ENCODE results near the gene CHEK2.
A peak's percentile ranks its signal among the peaks of the same experiment; 100 is the strongest.

Gene CHEK2

GRCh38 chr22:28741785-28742561, at the start of gene CHEK2, which contains the start of gene HSCB:
CHEK2 (minus strand) TSS chr22:28741820; CDS start chr22:28734721, 7,099 bp downstream.
HSCB (plus strand) TSS chr22:28742039; CDS start chr22:28742096, 57 bp downstream.
- H3K4me3 ChIP-seq (ENCODE audit: low read depth, low read length), result peak within 1 kb of the TSS; percentile 100

GRCh38 chr22:28791124-28791523, 49.5 kb upstream of the CHEK2 start:
- no peak overlapping the region for H3K4me3 ChIP-seq (ENCODE audit: low read depth, low read length)
- no peak for TF ChIP-seq CTCF (IDR thresholded peaks at IDR 0.05; ENCODE audit: borderline replicate concordance, insufficient read depth, low read depth, low read length)

More at GRCh38 chr22:28741785-28742561, at the start of gene CHEK2, which contains the start of gene HSCB:
- peak; percentile 21; the same call in 1 of the 2 replicates for TF ChIP-seq CTCF (IDR thresholded peaks at IDR 0.05; ENCODE audit: borderline replicate concordance, insufficient read depth, low read depth, low read length)

GRCh38 chr22:28788601-28789000, 47.0 kb upstream of the CHEK2 start:
- no peak overlapping the region for H3K4me3 ChIP-seq (ENCODE audit: low read depth, low read length)
- no peak for TF ChIP-seq CTCF (IDR thresholded peaks at IDR 0.05; ENCODE audit: borderline replicate concordance, insufficient read depth, low read depth, low read length)

DNA sequence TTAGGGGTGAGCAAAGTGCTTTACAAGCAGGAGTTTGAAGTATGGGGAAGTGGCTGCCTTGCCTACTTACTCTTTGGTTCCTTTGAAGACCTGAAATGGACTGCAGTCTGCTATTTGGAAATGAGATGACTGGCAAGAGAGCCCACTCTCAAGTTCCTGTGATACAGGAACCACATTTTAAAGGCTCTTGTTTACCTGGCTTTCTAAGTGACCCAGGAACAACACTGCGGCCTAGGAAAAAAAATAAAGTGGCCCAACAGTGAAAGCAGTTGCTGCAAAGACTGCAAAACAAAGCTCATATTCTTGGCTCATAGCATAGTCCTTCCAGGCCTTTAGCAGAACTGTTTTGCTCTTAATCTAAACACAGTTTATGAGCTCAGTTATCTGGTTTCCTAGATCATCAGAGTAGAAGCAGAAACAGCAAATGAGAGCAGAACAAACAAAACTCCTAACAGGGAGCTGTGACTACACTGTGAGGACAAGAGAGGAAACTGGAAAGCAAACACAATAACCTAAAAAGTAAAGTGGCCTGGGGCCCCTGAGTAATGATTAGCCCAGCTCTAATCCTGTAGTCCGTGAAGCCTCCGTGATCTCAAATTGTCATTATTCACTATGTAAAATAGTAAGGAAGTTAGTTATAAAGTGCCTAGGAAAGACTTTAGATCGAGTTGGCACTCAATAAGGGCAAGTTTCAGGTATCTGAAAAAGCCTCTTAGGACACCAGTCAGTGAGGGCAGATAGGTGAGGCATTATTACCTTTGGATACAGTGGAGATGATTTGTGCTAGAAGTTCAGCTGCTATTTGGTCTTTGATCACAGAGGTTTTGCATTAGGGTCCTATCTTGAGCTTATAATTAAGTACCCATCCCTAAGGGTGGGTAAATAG, 42.4 kb upstream of the CHEK2 start:
- no peak overlapping the region for H3K4me3 ChIP-seq (ENCODE audit: low read depth, low read length)
- no peak for TF ChIP-seq CTCF (IDR thresholded peaks at IDR 0.05; ENCODE audit: borderline replicate concordance, insufficient read depth, low read depth, low read length)

- no peak for TF ChIP-seq CTCF (IDR thresholded peaks at IDR 0.05; ENCODE audit: borderline replicate concordance, insufficient read depth, low read depth, low read length)
Measured at GRCh38 chr22:28780296-28780695, 38.7 kb upstream of the CHEK2 start.

DNA sequence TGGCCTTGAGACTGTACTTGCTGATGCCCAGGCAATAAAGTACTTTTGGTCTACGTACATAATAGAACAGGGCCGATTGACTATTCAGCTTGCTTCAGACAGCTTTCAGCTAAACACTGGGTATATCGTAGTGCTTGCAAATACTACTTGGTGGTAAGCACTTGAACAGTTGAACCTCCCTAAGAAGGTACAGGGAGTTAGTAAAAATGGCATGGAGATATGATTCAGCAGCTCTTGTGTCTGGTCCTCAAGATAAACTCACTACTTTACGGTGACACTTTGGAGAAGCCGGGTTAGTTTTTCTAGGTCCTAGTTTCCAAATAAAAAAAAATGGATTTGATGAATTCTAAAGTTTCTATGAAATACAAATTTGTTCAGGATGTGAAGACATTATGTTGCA, 38.2 kb upstream of the CHEK2 start:
- no peak overlapping the region for H3K4me3 ChIP-seq (ENCODE audit: low read depth, low read length)
- TF ChIP-seq CTCF (IDR thresholded peaks at IDR 0.05; ENCODE audit: borderline replicate concordance, insufficient read depth, low read depth, low read length), result no peak

More at GRCh38 chr22:28780296-28780695, 38.7 kb upstream of the CHEK2 start:
- H3K4me3 ChIP-seq (ENCODE audit: low read depth, low read length), result no peak overlapping the region
